HG03039 (cell line): Measurements from ENCODE around the gene BRI3BP.
"Not testable (repeated sequence)": the region's sequence is repeated elsewhere in the genome, so short reads cannot be mapped to it uniquely, and the experiment has no call there.

Experiments
- ATAC-seq: cut with Tn5 transposase; IDR thresholded peaks from one replicate; pipeline ENCODE4 v1.9.1; 2021; ENCODE audit warnings: mild to moderate bottlenecking, moderate library complexity; ENCODE audit not compliant: unreplicated experiment

BRI3BP gene

GRCh38 chr12:124971603-124972002, 21.8 kb upstream of the BRI3BP start:
- no peak for ATAC-seq

DNA sequence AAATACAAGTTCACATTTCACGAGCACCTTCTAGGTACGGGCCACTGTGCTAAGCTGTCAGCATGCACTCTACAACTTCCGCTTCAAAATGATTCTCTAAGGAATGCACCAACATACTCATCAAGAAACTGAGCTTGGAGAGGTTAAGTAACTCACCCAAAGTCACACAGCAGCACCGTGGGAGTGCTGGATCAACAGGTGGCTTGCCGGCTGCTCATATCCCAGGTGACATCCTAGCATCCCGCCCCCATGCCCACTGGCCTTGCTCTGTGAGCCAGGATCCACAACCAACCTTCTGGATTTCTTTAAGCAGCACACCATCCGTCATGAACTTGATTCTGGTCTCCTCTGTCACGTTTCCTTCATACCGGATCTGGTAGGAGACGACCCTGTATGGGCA, 21.2 kb upstream of the BRI3BP start:
- ATAC-seq: no peak

DNA sequence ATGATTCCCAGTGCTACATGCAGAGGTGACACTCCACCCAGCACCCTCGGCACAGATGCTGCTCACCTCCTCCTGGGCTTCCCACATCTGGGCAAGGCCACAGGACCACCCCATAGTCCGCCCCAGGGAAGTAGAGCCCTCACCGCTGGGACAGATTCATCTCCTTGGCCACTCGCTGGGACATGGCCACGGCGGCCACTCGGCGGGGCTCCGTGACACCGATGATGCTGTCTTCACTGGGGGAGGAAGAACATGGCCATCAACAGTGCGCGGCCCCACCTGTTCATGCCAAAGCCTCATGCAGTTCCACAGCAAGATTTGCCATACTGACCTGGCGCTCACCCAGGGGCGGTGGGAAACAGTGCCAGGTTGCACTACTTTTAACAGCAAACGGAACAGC, 18.2 kb upstream of the BRI3BP start:
- ATAC-seq: no peak

- ATAC-seq: no peak
Observed at GRCh38 chr12:124976999-124977398, 16.4 kb upstream of the BRI3BP start.

DNA sequence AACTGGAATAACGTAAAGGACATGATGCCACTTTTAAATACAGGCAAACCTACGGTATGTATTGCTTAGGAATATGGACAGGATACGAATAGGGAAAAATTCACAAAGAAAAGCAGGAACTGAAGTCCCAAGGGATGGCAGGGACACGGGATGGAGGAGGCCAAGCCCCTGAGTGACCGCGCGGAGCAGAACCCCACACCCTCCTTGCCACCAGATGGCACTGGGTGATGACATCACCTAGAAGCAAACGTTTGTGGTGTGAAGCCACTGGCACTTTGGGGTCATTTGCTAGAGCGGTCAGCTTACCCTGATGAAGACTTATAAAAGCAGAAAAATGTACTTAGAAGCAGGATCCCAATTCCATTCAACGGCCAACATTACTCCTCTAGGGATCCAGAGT, 13.9 kb upstream of the BRI3BP start:
- ATAC-seq: no peak

GRCh38 chr12:124980098-124980892, 13.2 kb upstream of the BRI3BP start:
- ATAC-seq: no peak

- not testable (repeated sequence) for ATAC-seq
Observed at GRCh38 chr12:124986876-124987275, 6.6 kb upstream of the BRI3BP start.

GRCh38 chr12:124992874-124993625, 395 bp upstream of the BRI3BP start:
- ATAC-seq: peak; percentile 29

GRCh38 chr12:124994437-124994975, 1.1 kb downstream of the BRI3BP start:
- ATAC-seq: no peak

- ATAC-seq: no peak
Observed at GRCh38 chr12:124995200-124995961, 1.9 kb downstream of the BRI3BP start.

- no peak for ATAC-seq
Observed at GRCh38 chr12:124998705-124999104, 5.3 kb downstream of the BRI3BP start.

DNA sequence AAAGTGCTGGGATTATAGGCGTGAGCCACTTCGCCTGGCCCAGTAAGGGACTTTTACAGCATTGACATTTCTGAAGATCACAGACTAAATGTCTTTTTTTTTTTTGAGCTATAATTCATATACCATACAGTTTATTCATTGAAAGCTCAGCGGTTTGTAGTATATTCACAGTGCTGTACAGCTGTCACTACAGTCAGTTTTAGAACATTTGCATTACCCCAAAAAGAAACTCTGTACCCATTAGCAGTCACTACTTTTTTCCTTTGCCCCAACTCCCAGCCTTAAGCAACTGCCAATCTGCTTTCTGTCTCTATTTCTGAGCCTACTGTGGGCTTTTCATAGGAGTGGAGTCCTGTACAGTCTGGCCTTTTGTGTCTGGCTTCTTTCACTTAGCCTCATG, 8.2 kb downstream of the BRI3BP start:
- no peak for ATAC-seq

DNA sequence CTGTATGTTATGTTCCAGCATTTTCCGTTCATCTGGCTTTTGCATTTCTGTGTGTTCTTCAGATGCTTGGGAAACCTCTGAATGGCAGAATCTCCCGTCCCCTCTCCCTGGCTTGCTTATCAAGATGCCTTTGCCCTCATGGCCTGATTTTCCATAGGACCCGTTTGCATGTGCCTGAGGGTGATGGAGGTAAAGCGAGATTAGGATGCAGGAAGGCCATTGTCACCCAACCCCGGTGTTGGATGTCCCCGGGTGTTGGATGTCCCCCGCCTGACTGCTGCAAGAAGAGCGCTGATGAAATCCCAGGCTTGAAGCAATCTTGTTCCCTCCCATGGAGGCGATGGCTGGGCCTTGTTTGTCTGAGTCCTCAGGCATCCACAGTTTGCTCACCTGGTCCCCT, 9.6 kb downstream of the BRI3BP start:
- no peak for ATAC-seq

DNA sequence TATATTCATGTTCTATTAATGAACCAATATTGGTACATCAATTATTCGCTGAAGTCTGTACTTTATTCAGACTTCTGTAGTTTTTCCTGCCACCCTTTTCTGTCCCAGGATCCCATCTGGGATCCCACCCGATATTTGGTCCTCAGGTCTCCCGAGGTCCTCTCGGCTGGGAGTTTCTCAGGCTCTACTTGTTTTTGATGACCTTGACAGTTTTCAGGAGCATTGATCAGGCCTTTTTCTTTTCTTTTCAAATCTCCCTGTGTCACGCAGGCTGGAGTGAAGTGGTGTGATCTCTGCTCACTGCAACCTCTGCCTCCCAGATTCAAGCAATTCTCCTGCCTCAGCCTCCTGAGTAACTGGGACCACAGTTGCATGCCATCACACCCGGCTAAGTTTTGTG, 11.2 kb downstream of the BRI3BP start:
- ATAC-seq: no peak

DNA sequence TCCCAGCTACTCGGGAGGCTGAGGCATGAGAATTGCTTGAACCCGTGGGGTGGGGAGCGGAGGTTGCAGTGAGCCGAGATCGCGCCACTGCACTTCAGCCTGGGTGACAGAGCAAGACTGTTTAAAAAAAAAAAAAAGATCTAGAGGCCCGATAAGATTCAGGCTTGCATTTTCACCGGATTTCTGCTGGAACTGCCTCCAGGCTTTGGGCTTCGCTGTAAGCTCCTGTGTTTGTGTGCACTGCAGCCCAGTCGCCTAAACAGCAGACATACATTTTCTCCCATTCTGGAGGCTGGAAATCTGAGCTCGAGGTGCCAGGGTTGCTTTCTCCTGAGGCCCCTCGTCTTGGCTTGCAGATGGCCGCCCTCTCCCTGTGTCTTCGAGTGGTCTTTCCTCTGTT, 12.2 kb downstream of the BRI3BP start:
- no peak for ATAC-seq

- no peak for ATAC-seq
Observed at GRCh38 chr12:125006365-125006764, 12.9 kb downstream of the BRI3BP start.

DNA sequence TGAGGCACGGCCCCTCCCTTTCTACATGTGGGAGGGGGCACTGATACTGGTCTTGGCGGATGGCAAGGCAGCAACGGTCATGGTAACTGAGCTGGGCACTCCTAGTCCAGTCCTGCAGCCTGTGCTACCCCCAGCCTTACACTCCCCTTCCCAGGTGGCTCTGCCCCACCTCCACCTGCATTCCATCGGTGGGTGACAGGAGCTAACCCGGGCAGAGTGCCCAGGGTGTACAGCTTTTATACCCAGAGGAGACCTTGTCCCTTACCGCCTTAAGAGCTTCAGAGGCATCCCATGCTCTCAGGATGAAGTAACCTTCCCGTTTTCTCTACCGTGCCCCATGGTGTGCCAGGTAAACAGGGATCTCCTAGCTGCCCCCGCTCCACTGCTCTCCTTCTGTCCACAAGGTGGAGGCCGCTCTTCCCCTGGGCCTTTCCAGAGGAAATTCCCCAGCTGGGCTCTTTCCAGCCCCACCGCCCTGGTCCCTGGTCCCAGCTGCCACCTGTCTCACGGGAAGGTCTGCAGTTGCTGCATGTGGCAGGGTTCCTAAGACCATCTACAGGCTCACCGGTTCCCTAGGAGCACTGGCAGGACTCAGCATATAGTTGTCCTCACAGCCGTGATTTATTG, 20.5 kb downstream of the BRI3BP start:
- no peak for ATAC-seq

DNA sequence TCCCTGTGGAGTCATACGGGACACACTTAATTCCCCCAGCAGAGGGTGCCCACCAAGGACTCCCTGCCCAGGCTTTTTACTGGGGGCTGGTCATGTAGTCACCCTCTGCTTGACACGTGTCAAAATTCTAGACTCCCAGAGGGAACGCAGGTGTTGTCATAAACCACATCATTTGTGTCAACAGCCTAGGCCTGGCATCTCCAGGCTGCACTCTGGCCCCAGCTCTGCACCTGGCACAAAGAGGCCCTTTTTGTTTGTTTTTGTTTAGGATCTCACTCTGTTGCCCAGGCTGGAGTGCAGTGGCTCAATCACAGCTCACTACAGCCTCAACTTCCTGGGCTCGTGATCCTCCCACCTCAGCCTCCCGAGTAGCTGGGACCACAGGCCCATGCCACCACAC, 21.1 kb downstream of the BRI3BP start:
- no peak for ATAC-seq

DNA sequence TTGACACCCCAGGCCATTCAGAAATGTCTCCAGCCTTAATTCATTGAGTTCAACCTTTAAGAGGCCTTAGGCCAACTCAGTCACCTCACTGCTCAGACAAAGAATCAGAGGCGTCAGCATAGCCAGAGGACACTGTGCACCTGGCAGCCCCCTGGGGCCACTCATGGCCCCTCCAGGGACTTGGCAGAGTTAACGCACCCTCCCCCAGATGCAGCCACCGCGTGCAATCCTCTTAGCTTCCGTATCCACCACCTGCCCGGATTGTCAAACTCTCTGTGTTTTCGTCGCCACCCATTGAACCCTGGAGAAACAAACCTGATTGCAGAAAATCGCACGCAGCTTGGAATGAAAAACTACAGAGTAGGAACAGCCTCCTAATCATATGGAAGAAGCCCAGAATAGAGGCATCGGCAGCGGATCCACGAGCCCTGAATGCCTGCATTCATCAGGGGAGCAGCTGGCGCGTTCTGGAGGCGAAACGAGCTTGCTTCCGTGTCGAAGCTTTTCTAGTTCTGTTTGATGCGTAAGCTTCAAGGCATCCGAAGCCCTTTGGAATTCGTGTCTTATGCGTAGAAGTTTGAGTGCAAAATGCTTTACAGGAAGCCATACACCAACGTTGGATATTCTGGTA, 22.4 kb downstream of the BRI3BP start:
- no peak for ATAC-seq

DNA sequence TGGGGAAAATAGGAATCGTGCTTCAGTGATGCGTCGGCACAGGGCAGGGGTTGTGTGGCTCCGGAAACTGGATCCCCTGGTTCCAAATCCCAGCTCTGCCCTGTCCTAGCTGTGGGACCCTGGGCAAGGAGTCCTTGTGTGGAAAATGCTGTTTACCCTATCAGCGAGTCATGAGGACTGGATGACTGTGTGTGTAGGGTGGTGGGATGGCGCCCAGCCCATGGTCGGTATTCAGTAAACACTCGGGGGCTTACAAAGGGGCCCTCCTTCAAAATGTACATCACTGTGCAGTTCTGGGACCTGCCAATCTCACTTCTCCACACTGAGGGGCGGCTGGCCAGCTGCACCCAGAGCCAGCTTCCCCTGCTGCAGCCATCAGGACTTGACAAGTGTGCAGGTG, 24.4 kb downstream of the BRI3BP start:
- ATAC-seq: no peak
